K562 (cell line): ENCODE data around the gene USP13. TPM values are rescaled to one million over a fixed set of nuclear protein-coding genes. Genes with fewer than 3 reads are reported as not detected.

ENCODE experiments used
- ATAC-seq: fragments of 200-7000 bp; cut with Tn5 transposase; 3 replicates; pipeline ENCODE4 v1.9.1; 2020; ENCODE audit warnings: moderate library complexity
- BruUV-seq: library from RNA; stranded (reverse); fragments of 400-500 nt; replicated peaks from 2 replicates; lab custom pipeline; 2021; lab: Mats Ljungman, UMichigan
- CTCF ChIA-PET: fragments of 300-600 bp; formaldehyde crosslinking; extraction: SDS; loops from one replicate; lab custom pipeline; 2021; ENCODE audit warnings: low intra/inter-chr PET ratio; lab: Yijun Ruan, JAX
- POLR2A ChIA-PET: fragments of 300-600, 350-650 bp; sonication (Branson Sonifier 250); formaldehyde crosslinking; extraction: SDS; loops from one replicate; lab custom pipeline; 2021; ENCODE audit warnings: antibody characterized with exemption, inconsistent platforms; lab: Yijun Ruan, JAX
- DNase-seq, 4 experiments: peaks; one replicate each; pipeline versions ENCODE4 v3.0.0 to v3.0.0-alpha.2; 2011 to 2018; ENCODE audit warnings: low spot score in 3 of 4, mixed read lengths in 3 of 4; ENCODE audit errors: extremely low read depth in 1 of 4
- FAIRE-seq: peaks from 2 replicates; lab custom pipeline; 2011; peaks lifted over from hg19 to GRCh38; lab: Jason Lieb, UNC
- H2AFZ ChIP-seq: 2 replicates; pipeline ENCODE4 v1.6.0; 2011; ENCODE audit warnings: low read depth, low read length, control low read depth, inconsistent platforms
- H3K27ac ChIP-seq: fragments of 200-600 bp; 3 replicates; pipeline ENCODE4 v1.8.0; 2011; ENCODE audit warnings: low read depth, mild to moderate bottlenecking, control low read depth, inconsistent platforms, low read length, moderate library complexity, mixed read lengths; ENCODE audit errors: extremely low read depth
- H3K27me3 ChIP-seq, 2 experiments: fragments of 300-600 bp in 1 of 2; 2 replicates in 1 of 2; 3 replicates in 1 of 2; pipeline versions ENCODE4 v1.6.0 to v1.8.0; 2011; ENCODE audit warnings: inconsistent platforms in 2 of 2, low read length in 2 of 2, mild to moderate bottlenecking in 1 of 2, mixed read lengths in 1 of 2, moderate library complexity in 1 of 2; ENCODE audit not compliant: control insufficient read depth in 2 of 2, insufficient read depth in 2 of 2
- H3K36me3 ChIP-seq: fragments of 300-600 bp; 3 replicates; pipeline ENCODE4 v1.8.0; 2011; ENCODE audit warnings: mild to moderate bottlenecking, low read length, inconsistent platforms; ENCODE audit not compliant: control insufficient read depth, insufficient read depth
- H3K4me1 ChIP-seq, 2 experiments: fragments of 200-600 bp in 1 of 2; replicated peaks in 1 of 2; 2 replicates in 1 of 2; 3 replicates in 1 of 2; pipeline versions ENCODE4 v1.5.1 to v1.8.0; 2011; ENCODE audit warnings: inconsistent platforms in 2 of 2, low read length in 2 of 2, mild to moderate bottlenecking in 1 of 2, mixed read lengths in 1 of 2, moderate library complexity in 1 of 2; ENCODE audit not compliant: control insufficient read depth in 2 of 2, insufficient read depth in 2 of 2
- H3K4me2 ChIP-seq: 2 replicates; pipeline ENCODE4 v1.6.1; 2011; ENCODE audit warnings: low read length, control low read depth, inconsistent platforms, mixed read lengths; ENCODE audit not compliant: insufficient read depth
- H3K4me3 ChIP-seq: fragments of 200-600 bp; sonication (generic), shearing (Covaris generic); 2 replicates; pipeline ENCODE4 v1.5.1; 2016; ENCODE audit warnings: control low read depth, inconsistent platforms
- H3K79me2 ChIP-seq: fragments of 200-600 bp; 3 replicates; pipeline ENCODE4 v1.8.0; 2011; ENCODE audit warnings: low read length, inconsistent platforms; ENCODE audit not compliant: control insufficient read depth, insufficient read depth
- H3K9ac ChIP-seq, 2 experiments: 2 replicates each; pipeline versions ENCODE4 v1.6.0 to v1.6.1; 2011; ENCODE audit warnings: low read depth in 2 of 2, low read length in 2 of 2, control low read depth in 1 of 2, inconsistent platforms in 1 of 2, mild to moderate bottlenecking in 1 of 2, mixed read lengths in 1 of 2; ENCODE audit not compliant: insufficient read depth in 1 of 2
- H3K9me1 ChIP-seq: one replicate; pipeline ENCODE4 v1.6.0; 2011; ENCODE audit warnings: inconsistent platforms, mild to moderate bottlenecking, low read length, moderate library complexity; ENCODE audit not compliant: control insufficient read depth, insufficient read depth
- H3K9me3 ChIP-seq: replicated peaks from 2 replicates; pipeline ENCODE4 v1.5.1; 2011; ENCODE audit warnings: low read depth, low read length, inconsistent platforms; ENCODE audit not compliant: control insufficient read depth, insufficient read depth
- H4K20me1 ChIP-seq: replicated peaks from 2 replicates; pipeline ENCODE4 v1.6.1; 2011; ENCODE audit warnings: low read length, inconsistent platforms, mixed read lengths; ENCODE audit not compliant: control insufficient read depth, insufficient read depth
- CREM ChIP-seq: IDR thresholded peaks from 2 replicates; pipeline ENCODE4 v1.6.1; 2014; ENCODE audit warnings: antibody characterized with exemption, low read depth
- FOXK2 ChIP-seq, 2 experiments: fragments of 450-650 bp; IDR thresholded peaks in 1 of 2; conservative IDR thresholded peaks in 1 of 2; 2 replicates each; pipeline ENCODE4 v1.6.1; 2016; ENCODE audit warnings: low read depth in 2 of 2, mild to moderate bottlenecking in 1 of 2
- HBP1 ChIP-seq: fragments of 450-650 bp; formaldehyde crosslinking; IDR thresholded peaks from 2 replicates; pipeline ENCODE4 v1.4.0; 2022; ENCODE audit warnings: missing genetic modification characterization
- SMAD3 ChIP-seq: fragments of 450-650 bp; formaldehyde crosslinking; conservative IDR thresholded peaks from 2 replicates; pipeline ENCODE4 v1.4.0; 2020; ENCODE audit warnings: mild to moderate bottlenecking
- SREBF1 ChIP-seq: fragments of 150-350 bp; IDR thresholded peaks from 2 replicates; pipeline ENCODE4 v1.6.1; 2014; ENCODE audit warnings: antibody characterized with exemption, low read depth, low read length, borderline replicate concordance
- SUPT5H ChIP-seq: fragments of 450-650 bp; IDR thresholded peaks from 2 replicates; pipeline ENCODE4 v1.6.1; 2016
- TAF7 ChIP-seq: fragments of 450-650 bp; IDR thresholded peaks from 2 replicates; pipeline ENCODE4 v1.6.1; 2016; ENCODE audit warnings: missing genetic modification characterization, missing compliant biosample characterization
- ZBTB49 ChIP-seq: sonication (generic); formaldehyde crosslinking; IDR thresholded peaks from 2 replicates; pipeline ENCODE4 v1.8.0; 2022; ENCODE audit warnings: missing genetic modification reagents, mild to moderate bottlenecking, borderline replicate concordance
- ZHX1 ChIP-seq: fragments of 150-350 bp; conservative IDR thresholded peaks from 2 replicates; pipeline ENCODE4 v1.6.1; 2014; ENCODE audit warnings: low read length
- ZMIZ1 ChIP-seq, 2 experiments: fragments of 150-350 bp in 1 of 2; IDR thresholded peaks; 2 replicates each; pipeline ENCODE4 v1.6.1; 2012 to 2016; ENCODE audit warnings: low read depth in 2 of 2, low read length in 2 of 2, mild to moderate bottlenecking in 1 of 2, moderate library complexity in 1 of 2
- WGBS: fragments of 100-300 bp; shearing (Covaris generic); methylation state at CpG from one replicate; pipeline ENCODE4 v1.1.6; 2016; ENCODE audit warnings: low coverage, mixed read lengths; ENCODE audit not compliant: insufficient coverage; ENCODE audit errors: missing lambda C conversion rate; 5-methylcytosine and 5-hydroxymethylcytosine counted together
- in situ Hi-C: fragments of 300-500 bp; cut with MboI; formaldehyde crosslinking; loops from 4 replicates; pipeline ENCODE4 v1.15.0; 2018; ENCODE audit warnings: inconsistent platforms, mixed read lengths
- intact Hi-C: fragments of 100-400 bp; cut with micrococcal nuclease; formaldehyde crosslinking; loops from 2 replicates; pipeline ENCODE4 v1.14.2; 2022
- polyA plus RNA-seq, 8 experiments: library from polyadenylated mRNA; depleted of rRNA in 4 of 8; stranded (reverse) in 5 of 8; unstranded in 3 of 8; fragments of >200 nt; fragmentation: Nextera tagmentation in 2 of 8; fragmentation: Illumina TruSeq in 1 of 8; extraction: Ambion mirVana in 2 of 8; extraction: Trizol in 1 of 8; gene quantifications; 2 replicates each; pipeline versions ENCODE4 v1.2.1 to v1.2.3, GENCODE V29; 2011 to 2014; ENCODE audit warnings: inconsistent platforms in 1 of 8, missing spikeins in 1 of 8
- total RNA-seq, 7 experiments: library from RNA; depleted of rRNA in 6 of 7; stranded (reverse); fragments of >200 nt in 6 of 7; fragmentation: Illumina TruSeq in 2 of 7; extraction: Trizol in 2 of 7; gene quantifications; 2 replicates each; pipeline versions ENCODE4 v1.2.1 to v1.2.3, GENCODE V29; 2011 to 2021; ENCODE audit warnings: low replicate concordance in 1 of 7

The USP13 gene
- total and polyA plus RNA-seq, 9 of the 15 experiments (the other 6 are each of a cell fraction or from before 2014, with no cell fraction given): 0.11 to 2.3 (median 0.51) TPM

- 35% methylated on average over 15 of the region's 15 CpGs for WGBS
- ATAC-seq (no peak), FAIRE-seq (no peak), DNase-seq (no peak)
- H3K4me3 ChIP-seq: no peak overlapping the region
- no peaks in the 10 kb centered on the region for H3K36me3 ChIP-seq
- H3K9me1 ChIP-seq: no peaks in the 10 kb centered on the region
- H3K4me1 ChIP-seq: no peaks in the 10 kb centered on the region
- in situ Hi-C loops: no loop called here
- no peak overlapping the region for H3K4me2 ChIP-seq
- no peak overlapping the region for H2AFZ ChIP-seq
- no peaks in the 10 kb centered on the region for H3K9me3 ChIP-seq
- no peak overlapping the region for H3K9ac ChIP-seq
- H4K20me1 ChIP-seq: 0 out of 2 replicates have a peak, but pooled peaks cover 3% of the 10 kb centered on the region
- H3K27me3 ChIP-seq: peaks cover 9 to 30% of the 10 kb centered on the region in 2 experiments
- intact Hi-C loops: no loop called here
- ChIA-PET CTCF (no interaction called here), POLR2A (no interaction called here)
- no peak overlapping the region for H3K27ac ChIP-seq
- BruUV-seq: no TSS peak
- H3K79me2 ChIP-seq: no peaks in the 10 kb centered on the region
- no peak for TF ChIP-seq HBP1 (CRISPR knock-in tag)
- TF ChIP-seq SREBF1: no peak
- TF ChIP-seq ZHX1: no peak
- no peak for TF ChIP-seq ZBTB49 (CRISPR knock-in tag)
- TF ChIP-seq SMAD3 (CRISPR knock-in tag): no peak
- TF ChIP-seq ZMIZ1 (IDR thresholded peaks at IDR 0.05; ENCODE audit: low read depth in 2 of 2, low read length in 2 of 2): no peak
- TF ChIP-seq FOXK2 (conservative IDR thresholded peaks at IDR 0.05 in 1 of 2, IDR thresholded peaks at IDR 0.05 in 1 of 2; ENCODE audit: low read depth in 2 of 2): no peak
- no peak for TF ChIP-seq SUPT5H
- no peak for TF ChIP-seq TAF7 (tag)
- no peak for TF ChIP-seq CREM
Measured at GRCh38 chr3:179671747-179672242, 19.0 kb downstream of the USP13 start.
